Measurements from ENCODE around the gene NRCAM. TPM values are rescaled to one million over a fixed set of nuclear protein-coding genes. Genes with fewer than 3 reads are reported as not detected.

NRCAM gene
- 70.5 to 98.1 TPM (median 90.7 TPM) in 5 replicates for total RNA-seq (2022; extraction: Qiagen RNA extraction; ENCODE audit: low read depth)

GRCh38 chr7:108455998-108456677 lies at the start of gene NRCAM:
Gene NRCAM (minus strand): TSS chr7:108456436. CDS start chr7:108240064, 216,372 bp downstream.

GRCh38 chr7:108130261-108130660 lies 326.0 kb downstream of the NRCAM start, which contains the start of gene LAMB4:
Gene LAMB4 (minus strand): TSS chr7:108130361. CDS start chr7:108123164, 7,197 bp downstream.

Other genes starting within 250 kb of the NRCAM start
- gene PNPLA8, start 69.7 kb upstream of the NRCAM start, total RNA-seq (2022; extraction: Qiagen RNA extraction; ENCODE audit: low read depth): 13.5 to 18.9 TPM (median 15.9 TPM) in 5 replicates
- gene THAP5, start 113.3 kb upstream of the NRCAM start, total RNA-seq (2022; extraction: Qiagen RNA extraction; ENCODE audit: low read depth): 14.7 to 20.2 TPM (median 17.3 TPM) in 5 replicates
- 11.4 to 13.4 TPM (median 12.5 TPM) in 5 replicates for gene DNAJB9, start 113.4 kb upstream of the NRCAM start, total RNA-seq (2022; extraction: Qiagen RNA extraction; ENCODE audit: low read depth)

All from A549 treated with DMSO at 1 μM for 4 hours (cell line).